M059J (cell line): ENCODE results near the gene CLDN22. TPM values are rescaled to one million over a fixed set of nuclear protein-coding genes. Genes with fewer than 3 reads are reported as not detected.

Source experiments
- DNase-seq: peaks from one replicate; pipeline ENCODE4 v3.0.0-alpha.2; 2012; ENCODE audit warnings: low read depth
- total RNA-seq: library from RNA; depleted of rRNA; stranded (reverse); fragments of >200 nt; shearing (Covaris generic); gene quantifications from 2 replicates; pipeline ENCODE4 v1.2.3, GENCODE V29; 2014; rRNA removed

CLDN22 gene
- total RNA-seq, 1 experiment from 2014 or later = 0.05 TPM

GRCh38 chr4:183284258-183284785 lies 35.8 kb downstream of the CLDN22 start:
- DNase-seq = no peak

GRCh38 chr4:183276106-183276505 lies 44.0 kb downstream of the CLDN22 start:
- no peak for DNase-seq

GRCh38 chr4:183272384-183272783 lies 47.7 kb downstream of the CLDN22 start:
- DNase-seq = no peak

GRCh38 chr4:183268556-183268955 lies 51.5 kb downstream of the CLDN22 start:
- no peak for DNase-seq

Other genes starting within 250 kb of the CLDN22 start
- 9.0 and 16.7 TPM in 2 replicates for gene WWC2, start 221.0 kb downstream of the CLDN22 start, total RNA-seq
- not detected in 2 replicates for gene CLDN24, start 2.1 kb upstream of the CLDN22 start, total RNA-seq
- gene CDKN2AIP, start 124.4 kb upstream of the CLDN22 start, total RNA-seq = 30.7 and 31.8 TPM in 2 replicates
- gene ING2, start 184.8 kb upstream of the CLDN22 start, total RNA-seq = 20.1 and 26.6 TPM in 2 replicates